H1 (cell line): ENCODE results near the gene PRADC1. TPM values are rescaled to one million over a fixed set of nuclear protein-coding genes. Genes with fewer than 3 reads are reported as not detected.

Source experiments
- CTCF ChIA-PET: fragments of 300-600 bp; sonication (Branson Sonifier 250); formaldehyde crosslinking; loops from one replicate; lab custom pipeline; 2021; ENCODE audit not compliant: partially characterized antibody; lab: Charles Lee
- POLR2A ChIA-PET: fragments of 300-600 bp; sonication (Branson Sonifier 250); formaldehyde crosslinking; loops from one replicate; lab custom pipeline; 2021; ENCODE audit warnings: inconsistent platforms; ENCODE audit not compliant: partially characterized antibody; lab: Charles Lee
- DNase-seq, 2 experiments: peaks; one replicate each; pipeline versions ENCODE4 v3.0.0 to v3.0.0-alpha.2; 2010 to 2022; ENCODE audit warnings: low spot score in 2 of 2, low read depth in 1 of 2, mixed read lengths in 1 of 2
- FAIRE-seq: peaks from 2 replicates; lab custom pipeline; 2011; peaks lifted over from hg19 to GRCh38; lab: Jason Lieb, UNC
- H2AFZ ChIP-seq: 2 replicates; pipeline ENCODE4 v1.8.1; 2012; ENCODE audit warnings: low read length, inconsistent platforms
- H2AK5ac ChIP-seq: 2 replicates; pipeline ENCODE4 v1.6.1; 2013; ENCODE audit warnings: low read depth, low read length
- H2BK120ac ChIP-seq: replicated peaks from 2 replicates; pipeline ENCODE3; 2013; ENCODE audit warnings: low read depth, low read length, inconsistent platforms
- H2BK12ac ChIP-seq: 2 replicates; pipeline ENCODE4 v1.6.1; 2013; ENCODE audit warnings: low read depth, low read length
- H2BK15ac ChIP-seq: 2 replicates; pipeline ENCODE4 v1.6.1; 2013; ENCODE audit warnings: low read length
- H2BK20ac ChIP-seq: 2 replicates; pipeline ENCODE4 v1.6.1; 2013; ENCODE audit warnings: low read length
- H2BK5ac ChIP-seq: 2 replicates; pipeline ENCODE4 v1.6.1; 2013; ENCODE audit warnings: low read depth, low read length
- H3K14ac ChIP-seq: 2 replicates; pipeline ENCODE4 v1.6.1; 2013; ENCODE audit warnings: inconsistent platforms; ENCODE audit not compliant: insufficient read length
- H3K18ac ChIP-seq: 2 replicates; pipeline ENCODE4 v1.6.1; 2013; ENCODE audit warnings: low read length; ENCODE audit errors: extremely low read depth
- H3K23ac ChIP-seq: 2 replicates; pipeline ENCODE4 v1.6.1; 2013; ENCODE audit warnings: inconsistent platforms; ENCODE audit not compliant: insufficient read length
- H3K23me2 ChIP-seq: 2 replicates; pipeline ENCODE4 v1.6.1; 2013; ENCODE audit warnings: low read depth, low read length
- H3K27ac ChIP-seq: 2 replicates; pipeline ENCODE4 v1.6.1; 2011; ENCODE audit warnings: low read depth, low read length, inconsistent platforms
- H3K27me3 ChIP-seq, 4 experiments: replicated peaks in 1 of 4; 1 replicate in 1 of 4; 2 replicates in 3 of 4; pipeline versions ENCODE4 v1.6.1 to v1.8.1; 2011 to 2013; ENCODE audit warnings: low read length in 3 of 4, mild to moderate bottlenecking in 3 of 4, inconsistent platforms in 2 of 4, mixed read lengths in 2 of 4, moderate library complexity in 1 of 4; ENCODE audit not compliant: control insufficient read depth in 3 of 4, insufficient read depth in 3 of 4; ENCODE audit errors: extremely low read depth in 1 of 4
- H3K36me3 ChIP-seq, 4 experiments: 2 replicates each; pipeline versions ENCODE4 v1.6.1 to v1.8.1; 2011 to 2013; ENCODE audit warnings: mild to moderate bottlenecking in 4 of 4, low read length in 3 of 4, moderate library complexity in 2 of 4, control low read depth in 1 of 4, inconsistent platforms in 1 of 4; ENCODE audit not compliant: insufficient read depth in 4 of 4, control insufficient read depth in 2 of 4
- H3K4ac ChIP-seq: replicated peaks from 2 replicates; pipeline ENCODE3; 2013; ENCODE audit warnings: low read length, low read depth, mixed read lengths, inconsistent platforms; ENCODE audit not compliant: insufficient read length
- H3K4me1 ChIP-seq, 4 experiments: replicated peaks in 1 of 4; 1 replicate in 1 of 4; 2 replicates in 3 of 4; pipeline versions ENCODE4 v1.6.1 to v1.8.1; 2011 to 2013; ENCODE audit warnings: low read length in 3 of 4, inconsistent platforms in 2 of 4, mixed read lengths in 1 of 4; ENCODE audit not compliant: insufficient read depth in 4 of 4, control insufficient read depth in 3 of 4
- H3K4me2 ChIP-seq, 2 experiments: 2 replicates each; pipeline versions ENCODE4 v1.6.1 to v1.8.1; 2011 to 2013; ENCODE audit warnings: low read depth in 2 of 2, low read length in 2 of 2, control low read depth in 1 of 2, inconsistent platforms in 1 of 2, mild to moderate bottlenecking in 1 of 2; ENCODE audit not compliant: insufficient read depth in 1 of 2
- H3K4me3 ChIP-seq, 4 experiments: fragments of 200-600, 300-600 bp in 1 of 4; sonication (generic), shearing (Covaris generic), sonication (Bioruptor Twin) in 1 of 4; 2 replicates each; pipeline versions ENCODE4 v1.5.1 to v1.8.1; 2011 to 2016; ENCODE audit warnings: low read length in 4 of 4, low read depth in 3 of 4, control low read depth in 2 of 4, inconsistent platforms in 2 of 4, mild to moderate bottlenecking in 2 of 4, mixed read lengths in 1 of 4, moderate library complexity in 1 of 4; ENCODE audit not compliant: insufficient read depth in 2 of 4; ENCODE audit errors: extremely low read depth in 1 of 4
- H3K56ac ChIP-seq: replicated peaks from 2 replicates; pipeline ENCODE3; 2013; ENCODE audit warnings: low read depth, mild to moderate bottlenecking, mixed read lengths, low read length, inconsistent platforms; ENCODE audit not compliant: insufficient read length
- H3K79me1 ChIP-seq: 2 replicates; pipeline ENCODE4 v1.6.1; 2013; ENCODE audit warnings: low read depth, low read length, control low read depth
- H3K79me2 ChIP-seq, 2 experiments: 2 replicates each; pipeline versions ENCODE4 v1.6.1 to v1.8.1; 2012 to 2013; ENCODE audit warnings: low read length in 2 of 2, mild to moderate bottlenecking in 2 of 2, inconsistent platforms in 1 of 2; ENCODE audit not compliant: insufficient read depth in 2 of 2, control insufficient read depth in 1 of 2
- H3K9ac ChIP-seq, 4 experiments: replicated peaks in 1 of 4; 1 replicate in 1 of 4; 2 replicates in 3 of 4; pipeline versions ENCODE4 v1.6.1 to v1.8.1; 2011 to 2013; ENCODE audit warnings: low read depth in 3 of 4, low read length in 3 of 4, control low read depth in 2 of 4, mild to moderate bottlenecking in 2 of 4, moderate library complexity in 2 of 4, inconsistent platforms in 1 of 4; ENCODE audit errors: extremely low read depth in 1 of 4
- H3K9me3 ChIP-seq, 2 experiments: 2 replicates each; pipeline versions ENCODE4 v1.6.1 to v1.8.1; 2012 to 2013; ENCODE audit warnings: mild to moderate bottlenecking in 2 of 2, moderate library complexity in 2 of 2, control low read depth in 1 of 2, inconsistent platforms in 1 of 2, low read depth in 1 of 2, low read length in 1 of 2, mixed read lengths in 1 of 2; ENCODE audit not compliant: insufficient read depth in 2 of 2
- H4K20me1 ChIP-seq, 2 experiments: replicated peaks in 1 of 2; 2 replicates each; pipeline versions ENCODE3 to v1.8.1; 2011 to 2013; ENCODE audit warnings: inconsistent platforms in 2 of 2, low read length in 2 of 2, mild to moderate bottlenecking in 1 of 2; ENCODE audit not compliant: insufficient read depth in 2 of 2, control insufficient read depth in 1 of 2
- H4K5ac ChIP-seq: 2 replicates; pipeline ENCODE4 v1.6.1; 2013; ENCODE audit warnings: low read length, low read depth, mixed read lengths, inconsistent platforms; ENCODE audit not compliant: insufficient read length
- H4K8ac ChIP-seq: 2 replicates; pipeline ENCODE4 v1.8.0; 2013; ENCODE audit warnings: mild to moderate bottlenecking, moderate library complexity, low read length, inconsistent platforms; ENCODE audit not compliant: insufficient read depth; ENCODE audit errors: extremely low read depth
- H4K91ac ChIP-seq: replicated peaks from 2 replicates; pipeline ENCODE3; 2013; ENCODE audit warnings: low read length, mixed read lengths, inconsistent platforms; ENCODE audit not compliant: insufficient read length
- RNF2 ChIP-seq: fragments of 200-900, 300-1000 bp; sonication (generic); IDR thresholded peaks from 2 replicates; pipeline ENCODE4 v1.7.1; 2016; ENCODE audit warnings: borderline replicate concordance, low read depth, mild to moderate bottlenecking, antibody characterized with exemption, low read length; ENCODE audit not compliant: poor library complexity, severe bottlenecking; ENCODE audit errors: missing control alignments
- RXRA ChIP-seq: IDR thresholded peaks from 2 replicates; pipeline ENCODE4 v1.6.1; 2011; ENCODE audit warnings: low read depth, mild to moderate bottlenecking, low read length, moderate library complexity; ENCODE audit not compliant: insufficient read depth
- WGBS, 2 experiments: shearing (Covaris generic) in 1 of 2; methylation state at CpG; one replicate each; pipeline versions ENCODE4 v1.1.6 to v1.1.7; 2013 to 2015; ENCODE audit warnings: low lambda C conversion rate in 2 of 2, mixed read lengths in 2 of 2, inconsistent platforms in 1 of 2, low coverage in 1 of 2, missing lambda C conversion rate in 1 of 2; ENCODE audit not compliant: insufficient replicate concordance in 2 of 2, insufficient coverage in 1 of 2, insufficient read length in 1 of 2; ENCODE audit errors: extremely low coverage in 1 of 2, missing lambda C conversion rate in 1 of 2; 5-methylcytosine and 5-hydroxymethylcytosine counted together
- polyA plus RNA-seq, 7 experiments: library from polyadenylated mRNA; depleted of rRNA in 3 of 7; stranded (reverse) in 5 of 7; unstranded in 2 of 7; fragments of >200 nt in 5 of 7; fragments of 200-250 nt in 2 of 7; gene quantifications; 1 replicate in 5 of 7; 2 replicates in 1 of 7; 4 replicates in 1 of 7; pipeline versions ENCODE4 v1.2.1 to v1.2.3, GENCODE V29; 2011 to 2013; ENCODE audit warnings: missing spikeins in 2 of 7, mixed read lengths in 2 of 7
- total RNA-seq: library from RNA; stranded (reverse); fragmentation: NEBNext Ultra II Directional; extraction: Animal tissue kit (Norgen Biotek cat#: 25700); gene quantifications from 2 replicates; pipeline ENCODE4 v1.2.1, GENCODE V29; 2021

The PRADC1 gene
- total and polyA plus RNA-seq, 2 of the 8 experiments (the other 6 are each of a cell fraction or from before 2014, with no cell fraction given): 8.9 to 13.1 TPM

GRCh38 chr2:73210019-73210418, 23.0 kb downstream of the PRADC1 start:
- no peak overlapping the region for H2BK12ac ChIP-seq
- no peak overlapping the region for H3K56ac ChIP-seq
- peaks cover 0 to 4% (median 2%) of the 10 kb centered on the region in 4 experiments; a peak in 1 of 7 replicates for H3K27me3 ChIP-seq
- H3K79me2 ChIP-seq: peaks cover 0 to 6% of the 10 kb centered on the region in 2 experiments; a peak in 2 of 4 replicates
- H3K36me3 ChIP-seq: no peaks in the 10 kb centered on the region
- H2BK5ac ChIP-seq: no peak overlapping the region
- H3K23me2 ChIP-seq: peaks cover 3% of the 10 kb centered on the region; the same call in 1 of the 2 replicates
- DNase-seq (no peak), FAIRE-seq (no peak)
- H4K5ac ChIP-seq: no peak overlapping the region
- no peak overlapping the region for H4K91ac ChIP-seq
- no peak overlapping the region for H2BK20ac ChIP-seq
- H3K4me3 ChIP-seq: no peak overlapping the region
- TF ChIP-seq RXRA: no peak
- TF ChIP-seq RNF2: no peak
- no peak overlapping the region for H2BK15ac ChIP-seq
- WGBS, 2 experiments: 82% methylated on average over 4 of the region's 4 CpGs; no CpG with 5 or more reads in 1 of the 2 experiments
- H3K18ac ChIP-seq: no peak overlapping the region
- ChIA-PET CTCF (interaction anchor here (1.0 to 8.4 kb wide), 8 partner anchors 9 to 317 kb away, joined by 3 to 92 read pairs (median 4); partner anchors contain the start of gene ALMS1), POLR2A (interaction anchor here (2.4 to 6.2 kb wide), 2 partner anchors 24 to 33 kb away, joined by 8 to 39 read pairs; partner anchors contain the start of genes CCT7 and PRADC1)
- no peak overlapping the region for H3K9ac ChIP-seq
- H3K4me2 ChIP-seq: no peak overlapping the region
- no peak overlapping the region for H3K14ac ChIP-seq
- H3K4ac ChIP-seq: no peak overlapping the region
- H4K8ac ChIP-seq: peak overlapping the region; percentile 53; the same call in 1 of the 2 replicates
- H3K23ac ChIP-seq: no peak overlapping the region
- H3K27ac ChIP-seq: no peak overlapping the region
- H2BK120ac ChIP-seq: no peak overlapping the region
- H2AK5ac ChIP-seq: no peak overlapping the region
- H3K79me1 ChIP-seq: no peaks in the 10 kb centered on the region
- H3K9me3 ChIP-seq: no peaks in the 10 kb centered on the region
- peaks cover 0 to 3% (median under 1%) of the 10 kb centered on the region in 4 experiments; a peak in 2 of 7 replicates for H3K4me1 ChIP-seq
- H4K20me1 ChIP-seq: no peaks in the 10 kb centered on the region
- H2AFZ ChIP-seq: no peak overlapping the region
